Measurements from ENCODE around the gene SH3BGRL.

Gene SH3BGRL

GRCh38 chrX:81201671-81202455 lies at the start of gene SH3BGRL, which contains the start of gene HMGN5:
TSS of gene SH3BGRL (plus strand) at chrX:81202102. CDS start at chrX:81202201, 99 bp downstream.
TSS of gene HMGN5 (minus strand) at chrX:81201913. CDS start at chrX:81121549, 80,364 bp downstream.
- TF ChIP-seq GATA2 (IDR thresholded peaks at IDR 0.05; ENCODE audit: low read depth, low read length) (no peak), GATA3 (IDR thresholded peaks at IDR 0.05; ENCODE audit: low read depth, low read length) (no peak)

GRCh38 chrX:81168391-81168790 lies 33.5 kb upstream of the SH3BGRL start:
- TF ChIP-seq GATA2 (IDR thresholded peaks at IDR 0.05; ENCODE audit: low read depth, low read length), result no peak
- no peak for TF ChIP-seq GATA3 (IDR thresholded peaks at IDR 0.05; ENCODE audit: low read depth, low read length)

- TF ChIP-seq GATA2 (IDR thresholded peaks at IDR 0.05; ENCODE audit: low read depth, low read length), result no peak
These were observed 27.6 kb upstream of the SH3BGRL start for GRCh38 chrX:81174286-81174685.

GRCh38 chrX:81195259-81195658 lies 6.6 kb upstream of the SH3BGRL start:
- no peak for TF ChIP-seq GATA3 (IDR thresholded peaks at IDR 0.05; ENCODE audit: low read depth, low read length)
- no peak for TF ChIP-seq GATA2 (IDR thresholded peaks at IDR 0.05; ENCODE audit: low read depth, low read length)

GRCh38 chrX:81195712-81196111 lies 6.2 kb upstream of the SH3BGRL start:
- TF ChIP-seq GATA3 (IDR thresholded peaks at IDR 0.05; ENCODE audit: low read depth, low read length), result no peak

DNA sequence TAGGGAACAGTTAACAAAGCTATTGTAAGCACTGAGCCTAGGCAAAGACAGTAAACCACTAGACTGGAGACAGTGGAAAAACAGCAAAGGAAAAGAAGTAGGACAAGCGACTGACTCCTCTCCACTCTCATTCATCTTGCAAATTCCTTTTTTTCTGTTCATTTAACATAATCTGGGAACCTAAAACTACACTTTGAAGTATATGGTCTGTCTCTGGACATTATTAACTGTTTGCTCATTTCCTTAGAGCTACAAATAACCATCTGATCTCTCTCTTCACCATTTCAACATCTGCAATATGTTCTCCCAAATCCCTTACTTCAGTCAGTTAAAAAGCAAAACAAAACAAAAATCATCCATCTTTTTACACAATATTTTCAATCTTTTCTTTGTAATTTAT lies 831 bp upstream of the SH3BGRL start:
- no peak for TF ChIP-seq GATA2 (IDR thresholded peaks at IDR 0.05; ENCODE audit: low read depth, low read length)
- no peak for TF ChIP-seq GATA3 (IDR thresholded peaks at IDR 0.05; ENCODE audit: low read depth, low read length)

GRCh38 chrX:81202456-81202819 lies 536 bp downstream of the SH3BGRL start:
- TF ChIP-seq GATA2 (IDR thresholded peaks at IDR 0.05; ENCODE audit: low read depth, low read length) (no peak), GATA3 (IDR thresholded peaks at IDR 0.05; ENCODE audit: low read depth, low read length) (no peak)

- TF ChIP-seq GATA3 (IDR thresholded peaks at IDR 0.05; ENCODE audit: low read depth, low read length) (no peak), GATA2 (IDR thresholded peaks at IDR 0.05; ENCODE audit: low read depth, low read length) (no peak)
These were observed 1.0 kb downstream of the SH3BGRL start for GRCh38 chrX:81202943-81203342.

DNA sequence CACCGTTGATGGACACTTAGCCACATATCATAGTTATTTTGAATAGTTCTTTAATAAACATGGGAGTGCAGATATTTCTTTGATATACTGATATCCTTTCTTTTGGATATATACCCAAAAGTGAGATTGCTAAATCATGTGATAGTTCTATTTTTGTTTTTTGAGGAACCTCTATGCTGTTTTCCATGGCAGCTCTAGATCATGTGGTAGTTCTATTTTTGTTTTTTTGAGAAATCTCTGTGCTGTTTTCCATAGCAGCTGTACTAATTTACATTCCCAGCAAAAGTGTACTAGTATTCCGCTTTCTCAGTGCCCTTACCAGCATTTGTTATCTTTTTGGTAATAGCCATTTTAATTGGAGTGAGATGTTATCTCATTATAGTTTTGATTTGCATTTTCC lies 3.6 kb downstream of the SH3BGRL start:
- TF ChIP-seq GATA3 (IDR thresholded peaks at IDR 0.05; ENCODE audit: low read depth, low read length) (no peak), GATA2 (IDR thresholded peaks at IDR 0.05; ENCODE audit: low read depth, low read length) (no peak)

- TF ChIP-seq GATA3 (IDR thresholded peaks at IDR 0.05; ENCODE audit: low read depth, low read length) (no peak), GATA2 (IDR thresholded peaks at IDR 0.05; ENCODE audit: low read depth, low read length) (no peak)
These were observed 4.6 kb downstream of the SH3BGRL start for GRCh38 chrX:81206476-81206875.

DNA sequence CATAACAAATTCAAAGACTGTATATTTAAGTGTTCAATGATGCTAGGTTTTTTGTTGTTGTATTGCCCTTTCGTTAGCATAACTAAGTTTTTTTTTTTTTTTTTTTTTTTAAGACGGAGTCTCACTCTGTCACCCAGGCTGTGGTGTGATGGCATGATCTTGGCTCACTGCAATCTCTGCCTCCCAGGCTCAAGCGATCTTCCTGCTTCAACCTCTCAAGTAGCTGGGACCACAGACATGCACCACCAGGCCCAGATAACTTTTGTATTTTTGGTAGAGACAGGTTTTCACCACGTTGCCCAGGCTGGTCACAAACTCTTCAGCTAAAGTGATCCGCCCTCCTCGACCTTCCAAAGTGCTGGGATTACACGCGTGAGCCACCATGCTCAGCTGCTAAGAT lies 7.0 kb downstream of the SH3BGRL start:
- TF ChIP-seq GATA2 (IDR thresholded peaks at IDR 0.05; ENCODE audit: low read depth, low read length) (no peak), GATA3 (IDR thresholded peaks at IDR 0.05; ENCODE audit: low read depth, low read length) (no peak)

GRCh38 chrX:81215685-81216084 lies 13.8 kb downstream of the SH3BGRL start:
- no peak for TF ChIP-seq GATA2 (IDR thresholded peaks at IDR 0.05; ENCODE audit: low read depth, low read length)
- no peak for TF ChIP-seq GATA3 (IDR thresholded peaks at IDR 0.05; ENCODE audit: low read depth, low read length)

- no peak for TF ChIP-seq GATA2 (IDR thresholded peaks at IDR 0.05; ENCODE audit: low read depth, low read length)
- TF ChIP-seq GATA3 (IDR thresholded peaks at IDR 0.05; ENCODE audit: low read depth, low read length), result no peak
These were observed 27.3 kb downstream of the SH3BGRL start for GRCh38 chrX:81229229-81229628.

- no peak for TF ChIP-seq GATA2 (IDR thresholded peaks at IDR 0.05; ENCODE audit: low read depth, low read length)
- no peak for TF ChIP-seq GATA3 (IDR thresholded peaks at IDR 0.05; ENCODE audit: low read depth, low read length)
These were observed 28.0 kb downstream of the SH3BGRL start for GRCh38 chrX:81229901-81230300.

GRCh38 chrX:81231476-81231875 lies 29.6 kb downstream of the SH3BGRL start:
- TF ChIP-seq GATA2 (IDR thresholded peaks at IDR 0.05; ENCODE audit: low read depth, low read length) (no peak), GATA3 (IDR thresholded peaks at IDR 0.05; ENCODE audit: low read depth, low read length) (no peak)

- TF ChIP-seq GATA3 (IDR thresholded peaks at IDR 0.05; ENCODE audit: low read depth, low read length) (no peak), GATA2 (IDR thresholded peaks at IDR 0.05; ENCODE audit: low read depth, low read length) (no peak)
These were observed 30.3 kb downstream of the SH3BGRL start for GRCh38 chrX:81232218-81232617.
